Peyer's patch (tissue), 4 donors: ENCODE results near the gene KIT. TPM values are rescaled to one million over a fixed set of nuclear protein-coding genes. Genes with fewer than 3 reads are reported as not detected.

Source experiments
- DNase-seq, 3 donors: peaks; one replicate each; pipeline ENCODE4 v3.0.0-alpha.2; 2017 to 2019
- H3K27ac ChIP-seq, 4 donors: fragments of 200-600 bp; sonication (generic); one replicate each; pipeline ENCODE4 v1.5.1; 2016 to 2019
- H3K27me3 ChIP-seq, 2 donors: fragments of 200-600 bp; sonication (generic); one replicate each; pipeline ENCODE4 v1.5.1; 2019
- H3K36me3 ChIP-seq, 3 donors: fragments of 200-600 bp; sonication (generic); one replicate each; pipeline ENCODE4 v1.5.1; 2016 to 2019
- H3K4me1 ChIP-seq, 4 donors: fragments of 200-600 bp; sonication (generic); one replicate each; pipeline ENCODE4 v1.5.1; 2016 to 2019
- H3K4me3 ChIP-seq, 4 donors: fragments of 200-600 bp; sonication (generic); 1 replicate in 3 of 4; 2 replicates in 1 of 4; pipeline ENCODE4 v1.5.1; 2016 to 2019; ENCODE audit warnings: mild to moderate bottlenecking in 1 of 4
- H3K9me3 ChIP-seq, 4 donors: fragments of 200-600 bp; sonication (generic); one replicate each; pipeline ENCODE4 v1.5.1; 2016 to 2019; ENCODE audit warnings: mild to moderate bottlenecking in 1 of 4
- POLR2A ChIP-seq, 2 donors: fragments of 450-650 bp; IDR thresholded peaks; one replicate each; pipeline ENCODE4 v1.5.1; 2017; ENCODE audit warnings: antibody characterized with exemption in 2 of 2, mild to moderate bottlenecking in 2 of 2, moderate library complexity in 2 of 2
- total RNA-seq, 4 donors: library from RNA; depleted of rRNA; stranded (reverse); fragments of >200 nt; gene quantifications; one replicate each; pipeline ENCODE4 v1.1.0, GENCODE V29; 2016
- TF ChIP-seq, protein P1 (sequence below), 6 experiments: fragments of 450-650 bp in 4 of 6; fragments of 200-600 bp in 2 of 6; sonication (generic) in 1 of 6; IDR thresholded peaks; one replicate each; pipeline ENCODE4 v1.5.1; 2017 to 2019; ENCODE audit warnings: antibody characterized with exemption in 6 of 6, mild to moderate bottlenecking in 3 of 6, moderate library complexity in 1 of 6

Gene KIT
- total RNA-seq, 4 donors from 2014 or later = 4.4 to 21.5 (median 9.5) TPM

DNA sequence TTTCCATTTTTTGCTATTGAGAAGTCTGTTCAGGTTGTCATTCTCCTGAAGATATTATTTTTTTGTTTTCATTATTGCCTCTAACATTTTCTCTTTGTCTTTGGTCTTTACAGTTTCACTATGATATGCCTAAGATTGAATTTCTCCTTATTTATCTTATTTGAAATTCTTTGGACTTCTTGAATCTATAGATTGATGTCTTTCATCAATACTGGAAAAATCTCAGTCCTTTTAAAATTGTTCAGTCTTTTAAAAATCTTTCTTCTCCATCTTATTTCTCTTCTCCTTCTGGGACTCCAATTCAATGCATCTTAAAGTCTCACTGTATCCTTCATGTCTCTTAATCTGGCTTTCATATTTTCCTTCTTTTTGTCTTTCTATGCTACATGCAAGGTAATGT, 86.7 kb downstream of the KIT start:
- Histone ChIP-seq H3K27me3 (no peaks in the 10 kb centered on the region), H3K4me1 (no peaks in the 10 kb centered on the region), H3K9me3 (no peaks in the 10 kb centered on the region), H3K36me3 (no peaks in the 10 kb centered on the region), H3K27ac (no peak overlapping the region), H3K4me3 (no peak overlapping the region)
- TF ChIP-seq, protein P1, sequence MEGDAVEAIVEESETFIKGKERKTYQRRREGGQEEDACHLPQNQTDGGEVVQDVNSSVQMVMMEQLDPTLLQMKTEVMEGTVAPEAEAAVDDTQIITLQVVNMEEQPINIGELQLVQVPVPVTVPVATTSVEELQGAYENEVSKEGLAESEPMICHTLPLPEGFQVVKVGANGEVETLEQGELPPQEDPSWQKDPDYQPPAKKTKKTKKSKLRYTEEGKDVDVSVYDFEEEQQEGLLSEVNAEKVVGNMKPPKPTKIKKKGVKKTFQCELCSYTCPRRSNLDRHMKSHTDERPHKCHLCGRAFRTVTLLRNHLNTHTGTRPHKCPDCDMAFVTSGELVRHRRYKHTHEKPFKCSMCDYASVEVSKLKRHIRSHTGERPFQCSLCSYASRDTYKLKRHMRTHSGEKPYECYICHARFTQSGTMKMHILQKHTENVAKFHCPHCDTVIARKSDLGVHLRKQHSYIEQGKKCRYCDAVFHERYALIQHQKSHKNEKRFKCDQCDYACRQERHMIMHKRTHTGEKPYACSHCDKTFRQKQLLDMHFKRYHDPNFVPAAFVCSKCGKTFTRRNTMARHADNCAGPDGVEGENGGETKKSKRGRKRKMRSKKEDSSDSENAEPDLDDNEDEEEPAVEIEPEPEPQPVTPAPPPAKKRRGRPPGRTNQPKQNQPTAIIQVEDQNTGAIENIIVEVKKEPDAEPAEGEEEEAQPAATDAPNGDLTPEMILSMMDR (IDR thresholded peaks at IDR 0.05) = no peak
- TF ChIP-seq POLR2A (IDR thresholded peaks at IDR 0.05) = no peak
- no peak for DNase-seq

DNA sequence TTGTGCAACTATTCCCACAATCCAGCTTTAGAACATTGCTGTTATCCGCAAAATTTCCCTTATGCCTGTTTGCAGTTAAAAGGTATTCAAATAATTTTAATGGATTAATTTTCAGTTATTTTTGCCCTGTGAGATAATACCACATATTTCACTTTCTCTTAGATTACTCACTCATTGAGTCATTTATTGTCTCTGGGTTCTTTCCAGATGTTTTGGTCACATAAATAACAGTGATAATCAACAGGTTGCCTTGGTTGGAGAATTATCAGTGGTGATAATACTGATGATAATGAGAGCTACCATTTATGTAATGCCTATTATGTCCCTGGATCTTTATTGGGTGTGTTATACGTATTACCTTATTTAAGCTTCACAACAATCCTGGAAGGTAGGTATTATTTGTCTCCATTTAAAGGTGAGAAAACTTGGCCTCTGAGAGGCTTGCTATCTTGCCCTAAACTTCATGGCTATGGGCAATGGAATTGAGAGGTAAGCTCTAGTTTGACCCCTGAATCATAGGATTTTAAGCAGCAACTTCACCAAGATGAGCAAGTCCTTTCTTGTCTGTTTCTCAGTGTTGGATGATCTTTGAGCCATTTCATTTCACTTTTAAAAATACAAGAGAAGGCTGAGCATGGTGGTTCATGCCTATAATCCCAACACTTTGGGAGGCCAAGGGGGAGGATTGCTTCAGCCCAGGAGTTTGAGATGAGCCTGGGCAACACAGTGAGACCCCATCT, 87.4 kb downstream of the KIT start:
- Histone ChIP-seq H3K36me3 (no peaks in the 10 kb centered on the region), H3K4me3 (no peak overlapping the region), H3K27ac (no peak overlapping the region), H3K4me1 (no peaks in the 10 kb centered on the region), H3K9me3 (no peaks in the 10 kb centered on the region), H3K27me3 (no peaks in the 10 kb centered on the region)
- no peak for DNase-seq
- no peak for TF ChIP-seq POLR2A (IDR thresholded peaks at IDR 0.05)
- TF ChIP-seq, protein P1 (IDR thresholded peaks at IDR 0.05) = no peak

DNA sequence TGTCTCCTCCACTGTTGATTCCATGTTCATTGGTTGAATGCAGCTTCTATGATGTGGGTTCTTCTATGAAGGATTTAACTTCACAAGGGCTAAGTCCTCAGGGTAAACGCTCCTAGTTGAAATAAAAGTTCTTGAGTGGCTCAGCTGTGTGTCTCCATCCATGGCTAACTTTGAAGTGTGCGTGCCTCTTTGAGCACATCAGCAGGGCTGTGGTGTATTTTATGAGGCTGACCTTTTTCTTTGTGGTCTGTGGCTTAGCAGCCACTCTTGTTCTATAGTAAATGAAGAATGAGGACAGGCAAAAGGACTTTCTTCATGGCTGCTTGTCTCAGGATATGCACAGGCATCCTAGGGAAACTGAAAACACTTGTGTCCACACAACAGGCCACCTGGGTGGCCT, 88.5 kb downstream of the KIT start:
- H3K4me3 ChIP-seq = no peak overlapping the region
- H3K27me3 ChIP-seq = no peaks in the 10 kb centered on the region
- H3K9me3 ChIP-seq = no peaks in the 10 kb centered on the region
- TF ChIP-seq, protein P1 (IDR thresholded peaks at IDR 0.05) = no peak
- no peak for TF ChIP-seq POLR2A (IDR thresholded peaks at IDR 0.05)
- H3K27ac ChIP-seq = no peak overlapping the region
- H3K4me1 ChIP-seq = no peaks in the 10 kb centered on the region
- DNase-seq = no peak
- no peaks in the 10 kb centered on the region for H3K36me3 ChIP-seq

DNA sequence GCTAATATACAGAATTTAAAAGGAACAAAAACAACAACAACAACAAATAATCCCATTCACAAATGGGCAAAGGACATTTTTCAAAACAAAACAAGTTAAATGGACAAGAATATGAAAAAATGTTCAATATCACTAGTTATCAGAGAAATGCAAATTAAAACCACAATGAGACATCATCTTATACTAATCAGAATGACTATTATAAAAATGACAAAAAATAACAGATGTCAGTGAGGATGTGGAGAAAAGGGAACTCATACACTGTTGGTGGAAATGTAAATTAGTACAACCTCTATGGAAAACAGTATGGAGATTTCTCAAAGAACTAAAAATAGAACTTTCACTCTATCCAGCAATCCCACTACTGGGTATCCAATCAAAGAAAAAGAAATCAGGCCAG, 92.6 kb downstream of the KIT start:
- H3K27ac ChIP-seq = no peak overlapping the region
- no peak for TF ChIP-seq POLR2A (IDR thresholded peaks at IDR 0.05)
- TF ChIP-seq, protein P1 (IDR thresholded peaks at IDR 0.05) = no peak
- no peaks in the 10 kb centered on the region for H3K9me3 ChIP-seq
- DNase-seq = no peak
- no peak overlapping the region for H3K4me3 ChIP-seq
- no peaks in the 10 kb centered on the region for H3K36me3 ChIP-seq
- no peaks in the 10 kb centered on the region for H3K4me1 ChIP-seq
- H3K27me3 ChIP-seq = no peaks in the 10 kb centered on the region

DNA sequence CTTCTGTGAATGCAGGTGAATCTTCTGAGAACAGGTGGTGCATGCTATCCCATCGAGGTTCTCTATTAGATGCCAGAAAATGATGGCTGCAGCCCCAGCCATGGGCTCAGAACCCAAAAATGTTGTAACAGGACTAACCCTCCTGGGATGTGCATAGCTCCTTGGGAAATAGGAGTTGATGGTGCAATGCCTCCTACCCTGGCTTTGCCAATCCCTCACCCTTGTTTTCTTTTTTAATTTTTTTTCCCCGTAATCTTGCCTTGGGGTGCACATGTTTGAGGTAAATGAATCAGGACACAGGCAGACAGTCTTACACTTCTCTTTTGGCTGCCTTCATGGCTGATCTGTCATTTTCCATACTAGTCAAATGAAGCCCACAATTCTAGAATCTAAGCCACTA, 96.6 kb downstream of the KIT start:
- no peaks in the 10 kb centered on the region for H3K4me1 ChIP-seq
- H3K4me3 ChIP-seq = no peak overlapping the region
- H3K27me3 ChIP-seq = no peaks in the 10 kb centered on the region
- no peaks in the 10 kb centered on the region for H3K36me3 ChIP-seq
- no peak overlapping the region for H3K27ac ChIP-seq
- TF ChIP-seq POLR2A (IDR thresholded peaks at IDR 0.05) = no peak
- TF ChIP-seq, protein P1 (IDR thresholded peaks at IDR 0.05) = no peak
- H3K9me3 ChIP-seq = no peaks in the 10 kb centered on the region
- DNase-seq = no peak
